KMS-11 (cell line): ENCODE data around the gene NTN5.
"Not testable (repeated sequence)": the region's sequence is repeated elsewhere in the genome, so short reads cannot be mapped to it uniquely, and the experiment has no call there.

Source experiments
- H2AFZ ChIP-seq: fragments of 200-600 bp; sonication (generic); 2 replicates; pipeline ENCODE4 v1.6.1; 2016; ENCODE audit warnings: antibody characterized with exemption, mixed run types, low read depth
- H3K27ac ChIP-seq: fragments of 200-600 bp; sonication (generic); 2 replicates; pipeline ENCODE4 v1.6.1; 2016; ENCODE audit warnings: mild to moderate bottlenecking, mixed run types
- H3K27me3 ChIP-seq: fragments of 200-600 bp; sonication (generic); 2 replicates; pipeline ENCODE4 v1.6.1; 2017; ENCODE audit warnings: mild to moderate bottlenecking, low read depth, mixed run types, moderate library complexity; ENCODE audit not compliant: insufficient read depth
- H3K36me3 ChIP-seq: fragments of 200-600 bp; sonication (generic); 2 replicates; pipeline ENCODE4 v1.6.1; 2017; ENCODE audit warnings: mild to moderate bottlenecking, mixed run types; ENCODE audit not compliant: insufficient read depth
- H3K4me1 ChIP-seq: fragments of 200-600 bp; sonication (generic); 2 replicates; pipeline ENCODE4 v1.6.1; 2016; ENCODE audit warnings: mild to moderate bottlenecking, low read depth, mixed run types; ENCODE audit not compliant: poor library complexity, severe bottlenecking
- H3K4me2 ChIP-seq: fragments of 200-600 bp; sonication (generic); 2 replicates; pipeline ENCODE4 v1.7.0; 2016; ENCODE audit warnings: mild to moderate bottlenecking, mixed run types
- H3K4me3 ChIP-seq: fragments of 200-600 bp; sonication (generic); IDR thresholded peaks from 2 replicates; pipeline ENCODE4 v1.6.1; 2017; ENCODE audit warnings: low read depth, low read length, mixed read lengths; ENCODE audit not compliant: insufficient read depth
- H3K79me2 ChIP-seq: fragments of 200-600 bp; sonication (generic); 2 replicates; pipeline ENCODE4 v1.6.1; 2016; ENCODE audit warnings: low read depth, mixed run types; ENCODE audit not compliant: insufficient read depth
- H3K9ac ChIP-seq: fragments of 200-600 bp; sonication (generic); 2 replicates; pipeline ENCODE4 v1.6.1; 2016; ENCODE audit warnings: mild to moderate bottlenecking, mixed run types
- H4K20me1 ChIP-seq: fragments of 200-600 bp; sonication (generic); 2 replicates; pipeline ENCODE4 v1.6.1; 2016; ENCODE audit warnings: mild to moderate bottlenecking, mixed run types; ENCODE audit not compliant: insufficient read depth
- TF ChIP-seq, protein P1 (sequence below): fragments of 200-600 bp; sonication (generic); conservative IDR thresholded peaks from 2 replicates; pipeline ENCODE4 v1.6.1; 2017; ENCODE audit warnings: low read depth, mild to moderate bottlenecking, antibody characterized with exemption, low read length, moderate library complexity, mixed read lengths

NTN5 gene

GRCh38 chr19:48695743-48696352, 23.0 kb upstream of the NTN5 start, which contains the start of gene FUT2:
FUT2 (plus strand) TSS chr19:48695971; CDS start chr19:48702957, 6,986 bp downstream.
- no peaks in the 10 kb centered on the region for H3K36me3 ChIP-seq
- no peak within 1 kb of the TSS for H3K4me3 ChIP-seq
- no peak within 1 kb of the TSS for H3K27ac ChIP-seq
- no peak within 1 kb of the TSS for H3K4me2 ChIP-seq
- H2AFZ ChIP-seq = no peak within 1 kb of the TSS
- H3K9ac ChIP-seq = no peak within 1 kb of the TSS
- H4K20me1 ChIP-seq = no peaks in the 10 kb centered on the region
- no peaks in the 10 kb centered on the region for H3K4me1 ChIP-seq
- H3K79me2 ChIP-seq = no peaks in the 10 kb centered on the region
- TF ChIP-seq, protein P1, sequence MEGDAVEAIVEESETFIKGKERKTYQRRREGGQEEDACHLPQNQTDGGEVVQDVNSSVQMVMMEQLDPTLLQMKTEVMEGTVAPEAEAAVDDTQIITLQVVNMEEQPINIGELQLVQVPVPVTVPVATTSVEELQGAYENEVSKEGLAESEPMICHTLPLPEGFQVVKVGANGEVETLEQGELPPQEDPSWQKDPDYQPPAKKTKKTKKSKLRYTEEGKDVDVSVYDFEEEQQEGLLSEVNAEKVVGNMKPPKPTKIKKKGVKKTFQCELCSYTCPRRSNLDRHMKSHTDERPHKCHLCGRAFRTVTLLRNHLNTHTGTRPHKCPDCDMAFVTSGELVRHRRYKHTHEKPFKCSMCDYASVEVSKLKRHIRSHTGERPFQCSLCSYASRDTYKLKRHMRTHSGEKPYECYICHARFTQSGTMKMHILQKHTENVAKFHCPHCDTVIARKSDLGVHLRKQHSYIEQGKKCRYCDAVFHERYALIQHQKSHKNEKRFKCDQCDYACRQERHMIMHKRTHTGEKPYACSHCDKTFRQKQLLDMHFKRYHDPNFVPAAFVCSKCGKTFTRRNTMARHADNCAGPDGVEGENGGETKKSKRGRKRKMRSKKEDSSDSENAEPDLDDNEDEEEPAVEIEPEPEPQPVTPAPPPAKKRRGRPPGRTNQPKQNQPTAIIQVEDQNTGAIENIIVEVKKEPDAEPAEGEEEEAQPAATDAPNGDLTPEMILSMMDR = no peak
- peaks cover 72% of the 10 kb centered on the region for H3K27me3 ChIP-seq

- H3K36me3 ChIP-seq, H3K27ac ChIP-seq, H3K4me2 ChIP-seq, H3K4me1 ChIP-seq, H2AFZ ChIP-seq, H3K4me3 ChIP-seq, H4K20me1 ChIP-seq, H3K9ac ChIP-seq, H3K79me2 ChIP-seq: not testable (repeated sequence)
- H3K27me3 ChIP-seq = peaks cover 87% of the 10 kb centered on the region
These were observed 20.8 kb upstream of the NTN5 start for GRCh38 chr19:48693629-48694028.

DNA sequence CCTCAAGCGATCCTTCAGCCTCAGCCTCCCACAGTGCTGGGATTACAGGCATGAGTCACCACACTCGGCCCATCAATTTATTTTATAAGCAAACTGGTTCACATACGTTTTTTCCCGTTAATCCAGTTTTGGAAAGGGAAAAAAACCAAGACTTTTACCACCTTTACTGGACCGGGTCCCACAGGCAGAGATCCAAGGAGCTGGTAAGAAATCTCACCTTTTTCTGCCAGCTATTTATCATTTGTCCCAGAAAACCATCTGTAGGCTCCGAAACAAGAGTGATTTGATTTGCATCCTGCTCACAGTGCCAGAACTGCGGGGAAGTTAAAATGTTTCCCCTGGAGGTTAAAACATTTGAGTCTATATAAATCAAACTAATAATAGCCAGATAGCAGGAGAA, 16.6 kb upstream of the NTN5 start:
- TF ChIP-seq, protein P1 = no peak
- H4K20me1 ChIP-seq = no peaks in the 10 kb centered on the region
- no peak overlapping the region for H3K4me2 ChIP-seq
- no peaks in the 10 kb centered on the region for H3K4me1 ChIP-seq
- no peak overlapping the region for H3K9ac ChIP-seq
- peaks cover 76% of the 10 kb centered on the region for H3K27me3 ChIP-seq
- H3K27ac ChIP-seq = no peak overlapping the region
- no peaks in the 10 kb centered on the region for H3K79me2 ChIP-seq
- no peak overlapping the region for H3K4me3 ChIP-seq
- no peaks in the 10 kb centered on the region for H3K36me3 ChIP-seq
- no peak overlapping the region for H2AFZ ChIP-seq

GRCh38 chr19:48687776-48688175, 15.0 kb upstream of the NTN5 start:
- Histone ChIP-seq H3K9ac (no peak overlapping the region), H3K36me3 (no peaks in the 10 kb centered on the region), H4K20me1 (no peaks in the 10 kb centered on the region), H3K4me2 (no peak overlapping the region), H3K79me2 (no peaks in the 10 kb centered on the region), H3K4me1 (no peaks in the 10 kb centered on the region), H3K27ac (no peak overlapping the region), H3K27me3 (peaks cover 66% of the 10 kb centered on the region), H3K4me3 (no peak overlapping the region), H2AFZ (no peak overlapping the region)
- TF ChIP-seq, protein P1 = no peak

DNA sequence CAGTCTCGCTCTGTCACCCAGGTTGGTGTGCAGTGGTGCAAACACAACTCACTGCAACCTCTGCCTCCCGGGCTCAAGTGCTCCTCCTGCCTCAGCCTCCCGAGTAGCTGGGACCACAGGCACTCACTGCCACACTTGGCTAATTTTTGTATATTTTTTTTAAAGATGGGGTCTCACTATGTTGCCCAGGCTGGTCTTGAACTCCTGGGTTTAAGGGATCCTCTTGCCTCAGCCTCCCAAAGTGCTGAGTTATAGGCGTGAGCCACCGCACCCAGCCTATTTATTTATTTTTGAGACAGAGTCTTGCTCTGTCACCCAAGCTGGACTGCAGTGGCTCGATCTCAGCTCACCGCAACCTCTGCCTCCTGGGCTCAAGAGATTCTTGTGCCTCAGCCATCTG, 13.8 kb upstream of the NTN5 start:
- peaks cover 65% of the 10 kb centered on the region for H3K27me3 ChIP-seq
- H3K4me1 ChIP-seq, H3K9ac ChIP-seq: not testable (repeated sequence)

More for the DNA sequence above, 13.8 kb upstream of the NTN5 start:
- not testable (repeated sequence) for H2AFZ ChIP-seq, H3K36me3 ChIP-seq, H3K4me3 ChIP-seq, H3K4me2 ChIP-seq, H3K27ac ChIP-seq, H4K20me1 ChIP-seq, H3K79me2 ChIP-seq
